ENCODE data around the gene BICC1.

DNA sequence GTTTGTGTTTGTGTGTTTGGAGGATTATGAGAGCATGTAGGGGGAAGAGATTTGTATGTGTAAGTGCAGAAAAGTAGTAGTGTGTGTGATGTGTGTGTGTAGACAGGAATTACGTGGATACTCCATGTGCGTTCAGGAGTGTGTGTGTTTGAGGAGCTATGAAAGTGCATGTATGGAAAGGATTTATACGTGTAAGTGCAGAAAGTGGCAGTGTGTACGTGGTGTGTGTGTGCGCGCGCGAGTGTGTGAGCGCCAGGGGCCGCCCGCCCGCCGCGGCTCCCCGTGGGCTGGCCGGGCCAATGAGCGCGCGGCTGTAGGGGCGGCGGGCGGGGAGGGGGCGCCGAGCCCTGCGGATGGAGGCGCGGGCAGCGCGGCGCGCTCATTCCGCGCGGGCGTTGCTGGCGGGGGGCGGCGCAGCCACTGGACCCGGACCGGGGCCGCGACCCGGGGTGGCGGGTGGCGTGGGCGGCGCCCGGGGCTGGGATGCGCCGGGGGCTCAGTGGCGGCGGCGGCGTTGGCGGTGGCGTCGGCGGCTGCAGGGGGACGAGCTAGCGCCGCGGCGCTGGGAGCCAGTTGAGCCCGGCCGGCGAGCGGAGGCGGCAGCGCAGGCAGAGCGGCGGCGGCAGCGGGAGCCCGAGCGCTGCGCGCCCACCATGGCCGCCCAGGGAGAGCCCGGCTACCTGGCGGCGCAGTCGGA is at the start of gene BICC1:
- TF ChIP-seq POLR2A (IDR thresholded peaks at IDR 0.05) (no peak), POLR2AphosphoS5 (IDR thresholded peaks at IDR 0.05) (no peak)
- TF ChIP-seq, protein P1, sequence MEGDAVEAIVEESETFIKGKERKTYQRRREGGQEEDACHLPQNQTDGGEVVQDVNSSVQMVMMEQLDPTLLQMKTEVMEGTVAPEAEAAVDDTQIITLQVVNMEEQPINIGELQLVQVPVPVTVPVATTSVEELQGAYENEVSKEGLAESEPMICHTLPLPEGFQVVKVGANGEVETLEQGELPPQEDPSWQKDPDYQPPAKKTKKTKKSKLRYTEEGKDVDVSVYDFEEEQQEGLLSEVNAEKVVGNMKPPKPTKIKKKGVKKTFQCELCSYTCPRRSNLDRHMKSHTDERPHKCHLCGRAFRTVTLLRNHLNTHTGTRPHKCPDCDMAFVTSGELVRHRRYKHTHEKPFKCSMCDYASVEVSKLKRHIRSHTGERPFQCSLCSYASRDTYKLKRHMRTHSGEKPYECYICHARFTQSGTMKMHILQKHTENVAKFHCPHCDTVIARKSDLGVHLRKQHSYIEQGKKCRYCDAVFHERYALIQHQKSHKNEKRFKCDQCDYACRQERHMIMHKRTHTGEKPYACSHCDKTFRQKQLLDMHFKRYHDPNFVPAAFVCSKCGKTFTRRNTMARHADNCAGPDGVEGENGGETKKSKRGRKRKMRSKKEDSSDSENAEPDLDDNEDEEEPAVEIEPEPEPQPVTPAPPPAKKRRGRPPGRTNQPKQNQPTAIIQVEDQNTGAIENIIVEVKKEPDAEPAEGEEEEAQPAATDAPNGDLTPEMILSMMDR (IDR thresholded peaks at IDR 0.05): no peak
